ENCODE data around the gene TMEM129.

DNA sequence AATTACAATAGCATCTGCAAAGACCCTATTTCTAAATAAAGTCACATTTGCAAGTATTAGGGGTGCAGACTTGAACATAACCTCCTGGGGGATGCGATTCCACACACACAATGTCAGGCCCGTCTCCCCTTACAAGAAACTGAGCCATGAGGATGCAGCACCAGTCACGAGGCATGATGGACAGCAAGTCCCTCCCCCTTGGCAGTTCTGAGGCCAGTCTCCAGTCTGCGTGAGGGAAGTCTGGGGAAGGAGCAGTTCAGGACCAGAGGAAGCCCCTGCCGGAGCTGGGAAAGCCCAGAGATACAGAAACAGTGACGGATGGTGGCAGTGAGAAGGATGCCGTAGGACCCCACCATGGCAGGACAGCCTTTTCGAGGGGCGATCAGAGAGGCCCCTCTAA, 46.4 kb downstream of the TMEM129 start:
- TF ChIP-seq, protein P1, sequence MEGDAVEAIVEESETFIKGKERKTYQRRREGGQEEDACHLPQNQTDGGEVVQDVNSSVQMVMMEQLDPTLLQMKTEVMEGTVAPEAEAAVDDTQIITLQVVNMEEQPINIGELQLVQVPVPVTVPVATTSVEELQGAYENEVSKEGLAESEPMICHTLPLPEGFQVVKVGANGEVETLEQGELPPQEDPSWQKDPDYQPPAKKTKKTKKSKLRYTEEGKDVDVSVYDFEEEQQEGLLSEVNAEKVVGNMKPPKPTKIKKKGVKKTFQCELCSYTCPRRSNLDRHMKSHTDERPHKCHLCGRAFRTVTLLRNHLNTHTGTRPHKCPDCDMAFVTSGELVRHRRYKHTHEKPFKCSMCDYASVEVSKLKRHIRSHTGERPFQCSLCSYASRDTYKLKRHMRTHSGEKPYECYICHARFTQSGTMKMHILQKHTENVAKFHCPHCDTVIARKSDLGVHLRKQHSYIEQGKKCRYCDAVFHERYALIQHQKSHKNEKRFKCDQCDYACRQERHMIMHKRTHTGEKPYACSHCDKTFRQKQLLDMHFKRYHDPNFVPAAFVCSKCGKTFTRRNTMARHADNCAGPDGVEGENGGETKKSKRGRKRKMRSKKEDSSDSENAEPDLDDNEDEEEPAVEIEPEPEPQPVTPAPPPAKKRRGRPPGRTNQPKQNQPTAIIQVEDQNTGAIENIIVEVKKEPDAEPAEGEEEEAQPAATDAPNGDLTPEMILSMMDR (IDR thresholded peaks at IDR 0.05) = no peak
- TF ChIP-seq POLR2A (IDR thresholded peaks at IDR 0.05) (no peak), EP300 (IDR thresholded peaks at IDR 0.05) (no peak)

Measured in ovary (tissue), 3 donors.